ENCODE data around the gene MAP2K5. TPM values are rescaled to one million over a fixed set of nuclear protein-coding genes. Genes with fewer than 3 reads are reported as not detected.

MAP2K5 gene
- total and polyA plus RNA-seq, 10 of the 15 experiments (the other 5 are each of a cell fraction or from before 2014, with no cell fraction given) = 1.3 to 19.4 (median 9.6) TPM

DNA sequence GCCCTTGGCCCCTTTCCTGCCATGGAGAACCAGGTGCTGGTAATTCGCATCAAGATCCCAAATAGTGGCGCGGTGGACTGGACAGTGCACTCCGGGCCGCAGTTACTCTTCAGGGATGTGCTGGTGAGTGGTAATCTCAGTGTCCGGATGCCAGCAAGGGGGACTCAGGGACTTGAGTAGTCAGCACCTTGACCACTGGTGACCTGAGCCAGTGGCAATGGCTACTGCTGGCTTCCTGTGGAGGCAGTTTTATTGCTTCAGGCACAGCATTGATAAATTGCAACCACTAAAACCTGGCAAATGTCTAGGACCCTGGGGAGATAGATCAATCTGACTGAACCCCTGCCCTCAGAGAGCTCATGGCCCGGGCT lies 830 bp downstream of the MAP2K5 start (continued):
- TF ChIP-seq, protein P1, sequence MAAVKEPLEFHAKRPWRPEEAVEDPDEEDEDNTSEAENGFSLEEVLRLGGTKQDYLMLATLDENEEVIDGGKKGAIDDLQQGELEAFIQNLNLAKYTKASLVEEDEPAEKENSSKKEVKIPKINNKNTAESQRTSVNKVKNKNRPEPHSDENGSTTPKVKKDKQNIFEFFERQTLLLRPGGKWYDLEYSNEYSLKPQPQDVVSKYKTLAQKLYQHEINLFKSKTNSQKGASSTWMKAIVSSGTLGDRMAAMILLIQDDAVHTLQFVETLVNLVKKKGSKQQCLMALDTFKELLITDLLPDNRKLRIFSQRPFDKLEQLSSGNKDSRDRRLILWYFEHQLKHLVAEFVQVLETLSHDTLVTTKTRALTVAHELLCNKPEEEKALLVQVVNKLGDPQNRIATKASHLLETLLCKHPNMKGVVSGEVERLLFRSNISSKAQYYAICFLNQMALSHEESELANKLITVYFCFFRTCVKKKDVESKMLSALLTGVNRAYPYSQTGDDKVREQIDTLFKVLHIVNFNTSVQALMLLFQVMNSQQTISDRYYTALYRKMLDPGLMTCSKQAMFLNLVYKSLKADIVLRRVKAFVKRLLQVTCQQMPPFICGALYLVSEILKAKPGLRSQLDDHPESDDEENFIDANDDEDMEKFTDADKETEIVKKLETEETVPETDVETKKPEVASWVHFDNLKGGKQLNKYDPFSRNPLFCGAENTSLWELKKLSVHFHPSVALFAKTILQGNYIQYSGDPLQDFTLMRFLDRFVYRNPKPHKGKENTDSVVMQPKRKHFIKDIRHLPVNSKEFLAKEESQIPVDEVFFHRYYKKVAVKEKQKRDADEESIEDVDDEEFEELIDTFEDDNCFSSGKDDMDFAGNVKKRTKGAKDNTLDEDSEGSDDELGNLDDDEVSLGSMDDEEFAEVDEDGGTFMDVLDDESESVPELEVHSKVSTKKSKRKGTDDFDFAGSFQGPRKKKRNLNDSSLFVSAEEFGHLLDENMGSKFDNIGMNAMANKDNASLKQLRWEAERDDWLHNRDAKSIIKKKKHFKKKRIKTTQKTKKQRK (IDR thresholded peaks at IDR 0.05; ENCODE audit: low read depth, low read length) = no peak
- TF ChIP-seq, protein P2, sequence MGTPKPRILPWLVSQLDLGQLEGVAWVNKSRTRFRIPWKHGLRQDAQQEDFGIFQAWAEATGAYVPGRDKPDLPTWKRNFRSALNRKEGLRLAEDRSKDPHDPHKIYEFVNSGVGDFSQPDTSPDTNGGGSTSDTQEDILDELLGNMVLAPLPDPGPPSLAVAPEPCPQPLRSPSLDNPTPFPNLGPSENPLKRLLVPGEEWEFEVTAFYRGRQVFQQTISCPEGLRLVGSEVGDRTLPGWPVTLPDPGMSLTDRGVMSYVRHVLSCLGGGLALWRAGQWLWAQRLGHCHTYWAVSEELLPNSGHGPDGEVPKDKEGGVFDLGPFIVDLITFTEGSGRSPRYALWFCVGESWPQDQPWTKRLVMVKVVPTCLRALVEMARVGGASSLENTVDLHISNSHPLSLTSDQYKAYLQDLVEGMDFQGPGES (IDR thresholded peaks at IDR 0.05) = no peak
- TF ChIP-seq STAT1 (conservative IDR thresholded peaks at IDR 0.05) (no peak), CBFB (IDR thresholded peaks at IDR 0.05; ENCODE audit: low read depth) (no peak)

DNA sequence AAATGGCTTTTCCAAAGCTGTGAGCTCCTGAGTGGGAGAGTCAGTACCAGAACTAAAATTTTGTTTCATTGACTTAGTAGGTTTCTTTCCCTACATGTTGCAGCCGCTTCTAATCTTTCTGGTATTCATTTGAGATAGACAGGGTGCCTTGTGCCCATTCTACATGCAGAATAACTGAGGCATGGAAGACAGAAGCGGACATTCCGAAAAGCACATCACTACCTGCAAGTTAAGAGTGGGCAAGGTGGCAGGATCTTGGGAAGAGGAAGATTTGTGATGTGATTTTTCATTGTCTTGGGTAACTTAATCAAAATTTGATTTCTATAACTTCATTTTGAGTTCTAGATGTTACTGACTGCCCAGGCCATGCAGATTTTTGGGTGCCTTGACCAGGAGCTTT lies 2.0 kb downstream of the MAP2K5 start:
- CTCF ChIA-PET = no interaction called here
- Histone ChIP-seq H3K9me3 (replicated peaks; ENCODE audit: control insufficient read depth, insufficient read depth, low read length) (no peaks in the 10 kb centered on the region), H3K4me3 (no peak overlapping the region), H3K4me1 (ENCODE audit: control insufficient read depth, insufficient read depth, low read length) (peaks cover 21% of the 10 kb centered on the region), H3K27me3 (replicated peaks in 1 of 2; ENCODE audit: control insufficient read depth in 2 of 2, insufficient read depth in 2 of 2, low read length in 1 of 2) (no peaks in the 10 kb centered on the region), H3K4me2 (ENCODE audit: control insufficient read depth, insufficient read depth) (peak overlapping the region; percentile 90), H3K9ac (ENCODE audit: control insufficient read depth, insufficient read depth, low read length) (no peak overlapping the region), H3K36me3 (ENCODE audit: control insufficient read depth in 2 of 2, insufficient read depth in 2 of 2, low read length in 1 of 2) (no peaks in the 10 kb centered on the region; a peak in 1 of 4 replicates), H3K27ac (ENCODE audit: control insufficient read depth, insufficient read depth) (no peak overlapping the region), H4K20me1 (ENCODE audit: control insufficient read depth, insufficient read depth) (no peaks in the 10 kb centered on the region), H2AFZ (ENCODE audit: control insufficient read depth, low read depth, low read length) (no peak overlapping the region), H3K79me2 (ENCODE audit: control insufficient read depth, insufficient read depth, low read length) (peaks cover 16% of the 10 kb centered on the region)
- SMC1A ChIA-PET (ENCODE audit: uncharacterized antibody, unreplicated experiment) = interaction anchor here (0.7 to 1.4 kb wide), 6 partner anchors 11 to 227 kb away, joined by 3 to 4 read pairs (median 3); no protein-coding TSS in a partner anchor
- ATAC-seq (no peak), DNase-seq (ENCODE audit: low read depth, low spot score) (no peak), FAIRE-seq (no peak)
- in situ Hi-C loops (cut with MboI) = loop anchor here (25.0 kb wide), 1 partner anchor 1268 kb away; the partner anchor contains the start of gene ANP32A
- intact Hi-C loops (cut with micrococcal nuclease; ENCODE audit: unreplicated experiment) = no loop called here
- WGBS (ENCODE audit: insufficient coverage, insufficient replicate concordance, low lambda C conversion rate, missing lambda C conversion rate) = 96% methylated on average over 3 of the region's 3 CpGs
- BruUV-seq (replicated peaks) = no TSS peak
- RAD21 ChIA-PET (ENCODE audit: unreplicated experiment) = no interaction called here
- POLR2A ChIA-PET = no interaction called here
- TF ChIP-seq NFXL1 (IDR thresholded peaks at IDR 0.05; ENCODE audit: borderline replicate concordance) (no peak), BHLHE40 (IDR thresholded peaks at IDR 0.05; ENCODE audit: borderline replicate concordance in 1 of 2, low read depth in 2 of 2, low read length in 1 of 2) (no peak), GABPA (IDR thresholded peaks at IDR 0.05; ENCODE audit: low read depth) (no peak), YBX1 (IDR thresholded peaks at IDR 0.05) (no peak), POLR2A (IDR thresholded peaks at IDR 0.05; ENCODE audit: low read depth, low read length) (no peak), CREB1 (IDR thresholded peaks at IDR 0.05; ENCODE audit: low read depth) (no peak), ATF7 (IDR thresholded peaks at IDR 0.05; ENCODE audit: low read depth) (no peak), POLR2AphosphoS5 (IDR thresholded peaks at IDR 0.05; ENCODE audit: low read length) (no peak), ZZZ3 (IDR thresholded peaks at IDR 0.05; ENCODE audit: control insufficient read depth, insufficient read length, low read depth) (no peak), CBX3 (IDR thresholded peaks at IDR 0.05; ENCODE audit: borderline replicate concordance, low read depth) (no peak), NRF1 (conservative IDR thresholded peaks at IDR 0.05; ENCODE audit: low read depth, low read length) (no peak)
- TF ChIP-seq, protein P3, sequence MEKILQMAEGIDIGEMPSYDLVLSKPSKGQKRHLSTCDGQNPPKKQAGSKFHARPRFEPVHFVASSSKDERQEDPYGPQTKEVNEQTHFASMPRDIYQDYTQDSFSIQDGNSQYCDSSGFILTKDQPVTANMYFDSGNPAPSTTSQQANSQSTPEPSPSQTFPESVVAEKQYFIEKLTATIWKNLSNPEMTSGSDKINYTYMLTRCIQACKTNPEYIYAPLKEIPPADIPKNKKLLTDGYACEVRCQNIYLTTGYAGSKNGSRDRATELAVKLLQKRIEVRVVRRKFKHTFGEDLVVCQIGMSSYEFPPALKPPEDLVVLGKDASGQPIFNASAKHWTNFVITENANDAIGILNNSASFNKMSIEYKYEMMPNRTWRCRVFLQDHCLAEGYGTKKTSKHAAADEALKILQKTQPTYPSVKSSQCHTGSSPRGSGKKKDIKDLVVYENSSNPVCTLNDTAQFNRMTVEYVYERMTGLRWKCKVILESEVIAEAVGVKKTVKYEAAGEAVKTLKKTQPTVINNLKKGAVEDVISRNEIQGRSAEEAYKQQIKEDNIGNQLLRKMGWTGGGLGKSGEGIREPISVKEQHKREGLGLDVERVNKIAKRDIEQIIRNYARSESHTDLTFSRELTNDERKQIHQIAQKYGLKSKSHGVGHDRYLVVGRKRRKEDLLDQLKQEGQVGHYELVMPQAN (conservative IDR thresholded peaks at IDR 0.05) = no peak
- TF ChIP-seq, protein P4, sequence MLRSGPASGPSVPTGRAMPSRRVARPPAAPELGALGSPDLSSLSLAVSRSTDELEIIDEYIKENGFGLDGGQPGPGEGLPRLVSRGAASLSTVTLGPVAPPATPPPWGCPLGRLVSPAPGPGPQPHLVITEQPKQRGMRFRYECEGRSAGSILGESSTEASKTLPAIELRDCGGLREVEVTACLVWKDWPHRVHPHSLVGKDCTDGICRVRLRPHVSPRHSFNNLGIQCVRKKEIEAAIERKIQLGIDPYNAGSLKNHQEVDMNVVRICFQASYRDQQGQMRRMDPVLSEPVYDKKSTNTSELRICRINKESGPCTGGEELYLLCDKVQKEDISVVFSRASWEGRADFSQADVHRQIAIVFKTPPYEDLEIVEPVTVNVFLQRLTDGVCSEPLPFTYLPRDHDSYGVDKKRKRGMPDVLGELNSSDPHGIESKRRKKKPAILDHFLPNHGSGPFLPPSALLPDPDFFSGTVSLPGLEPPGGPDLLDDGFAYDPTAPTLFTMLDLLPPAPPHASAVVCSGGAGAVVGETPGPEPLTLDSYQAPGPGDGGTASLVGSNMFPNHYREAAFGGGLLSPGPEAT (IDR thresholded peaks at IDR 0.05; ENCODE audit: low read depth) = no peak

Data from GM12878 (cell line).